Measurements from ENCODE around the gene CTTNBP2. TPM values are rescaled to one million over a fixed set of nuclear protein-coding genes. Genes with fewer than 3 reads are reported as not detected.

CTTNBP2 gene
- total RNA-seq, 1 experiment from 2014 or later, result 0.16 TPM

DNA sequence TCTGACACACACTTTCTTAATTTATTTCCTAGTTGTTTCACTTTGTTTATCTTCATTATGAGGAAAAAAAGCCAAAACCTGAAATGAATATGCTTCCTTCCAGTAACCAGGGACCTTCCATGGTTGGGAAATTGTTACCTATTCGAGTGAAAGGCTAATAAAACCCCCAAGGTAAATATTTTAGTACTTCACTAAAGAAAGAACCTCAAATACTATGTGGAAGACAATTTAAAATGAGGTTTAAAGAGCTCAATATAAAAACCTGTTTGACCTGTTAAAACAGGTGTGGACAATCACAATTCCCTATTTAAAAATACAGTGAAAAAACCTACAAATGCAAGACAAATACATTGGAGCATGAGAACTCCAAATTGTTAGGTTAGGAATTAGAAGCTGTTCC lies 200.8 kb downstream of the CTTNBP2 start:
- Histone ChIP-seq H3K27me3 (no peaks in the 10 kb centered on the region), H3K9me3 (no peaks in the 10 kb centered on the region), H3K36me3 (no peaks in the 10 kb centered on the region), H3K4me3 (no peak overlapping the region)
- DNase-seq, result no peak

DNA sequence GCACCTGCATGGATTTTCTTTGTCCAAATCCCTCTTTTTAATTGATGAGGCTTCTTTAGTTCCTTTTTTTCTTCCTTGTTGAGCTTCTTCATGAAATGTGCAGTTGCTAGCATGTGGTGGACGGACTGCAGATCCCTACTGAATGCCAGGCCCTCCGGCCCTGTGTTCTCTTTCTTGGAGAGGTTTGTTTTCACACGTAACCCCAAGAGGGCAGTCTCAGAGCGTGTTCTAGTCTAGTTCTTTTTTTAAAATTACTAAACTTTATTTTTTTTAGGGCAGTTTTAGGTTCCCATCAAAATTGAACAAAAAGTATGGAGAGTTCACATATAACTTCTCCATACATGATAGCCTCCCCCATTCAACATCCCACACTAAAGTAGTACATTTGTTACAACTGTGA lies 203.4 kb downstream of the CTTNBP2 start:
- no peaks in the 10 kb centered on the region for H3K9me3 ChIP-seq
- no peak overlapping the region for H3K4me3 ChIP-seq
- DNase-seq, result no peak
- no peaks in the 10 kb centered on the region for H3K36me3 ChIP-seq
- H3K27me3 ChIP-seq, result no peaks in the 10 kb centered on the region

DNA sequence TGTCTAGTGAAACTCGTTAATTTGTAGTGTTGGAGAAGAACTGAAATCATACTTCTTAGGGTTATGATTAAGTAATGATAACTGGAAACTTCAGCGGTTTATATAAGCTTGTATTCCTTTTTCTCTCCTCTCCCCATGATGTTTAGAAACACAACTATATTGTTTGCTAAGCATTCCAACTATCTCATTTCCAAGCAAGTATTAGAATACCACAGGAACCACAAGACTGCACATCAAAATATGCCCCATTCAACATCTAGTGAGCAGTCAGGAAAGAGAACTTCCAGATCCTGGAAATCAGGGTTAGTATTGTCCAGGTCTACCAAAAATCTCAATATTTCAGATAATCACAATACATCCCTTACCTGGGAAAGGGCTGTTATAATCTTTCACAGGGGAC lies 205.8 kb downstream of the CTTNBP2 start:
- H3K4me3 ChIP-seq, result no peak overlapping the region
- H3K36me3 ChIP-seq, result no peaks in the 10 kb centered on the region
- H3K9me3 ChIP-seq, result no peaks in the 10 kb centered on the region
- no peak for DNase-seq
- H3K27me3 ChIP-seq, result no peaks in the 10 kb centered on the region

DNA sequence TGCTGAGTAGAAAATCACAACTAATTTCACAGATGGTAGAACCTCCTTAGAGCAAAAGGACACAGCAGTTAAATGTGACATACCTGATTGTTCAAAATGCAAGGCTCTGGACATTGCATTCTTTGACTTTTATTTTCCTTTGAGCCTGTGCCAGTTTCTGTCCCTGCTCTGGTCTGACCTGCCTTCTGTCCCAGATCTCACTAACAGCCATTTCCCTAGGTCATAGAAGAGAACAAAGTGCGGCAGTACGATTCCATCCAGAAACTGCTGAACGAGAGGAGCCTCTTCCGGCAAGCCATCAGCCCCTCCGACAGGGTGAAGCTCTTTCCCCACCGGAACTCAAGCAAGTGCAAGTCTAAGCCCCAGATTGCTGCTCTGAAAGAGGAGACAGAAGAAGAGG lies 206.6 kb downstream of the CTTNBP2 start:
- H3K4me3 ChIP-seq, result no peak overlapping the region
- H3K9me3 ChIP-seq, result no peaks in the 10 kb centered on the region
- no peak for DNase-seq
- H3K27me3 ChIP-seq, result no peaks in the 10 kb centered on the region
- no peaks in the 10 kb centered on the region for H3K36me3 ChIP-seq

DNA sequence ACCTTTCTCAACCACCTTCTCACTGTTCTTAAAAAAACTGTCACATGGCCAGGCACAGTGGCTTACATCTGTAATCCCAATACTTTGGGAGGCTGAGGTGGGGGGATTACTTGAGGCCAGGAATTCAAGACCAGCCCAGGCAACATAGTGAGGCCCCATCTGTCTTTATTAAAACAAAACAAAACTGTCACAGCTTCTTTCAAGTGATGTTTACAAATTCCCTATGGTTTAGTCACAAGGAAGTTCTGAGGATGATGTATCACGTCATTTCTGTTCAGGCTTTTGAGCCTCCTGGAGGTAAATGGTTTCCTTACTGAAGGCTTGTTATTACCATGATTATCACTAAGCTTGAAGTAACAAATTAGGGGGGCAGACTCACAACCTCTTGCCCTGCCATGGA lies 207.2 kb downstream of the CTTNBP2 start:
- Histone ChIP-seq H3K36me3 (no peaks in the 10 kb centered on the region), H3K27me3 (no peaks in the 10 kb centered on the region), H3K4me3 (no peak overlapping the region), H3K9me3 (no peaks in the 10 kb centered on the region)
- no peak for DNase-seq

DNA sequence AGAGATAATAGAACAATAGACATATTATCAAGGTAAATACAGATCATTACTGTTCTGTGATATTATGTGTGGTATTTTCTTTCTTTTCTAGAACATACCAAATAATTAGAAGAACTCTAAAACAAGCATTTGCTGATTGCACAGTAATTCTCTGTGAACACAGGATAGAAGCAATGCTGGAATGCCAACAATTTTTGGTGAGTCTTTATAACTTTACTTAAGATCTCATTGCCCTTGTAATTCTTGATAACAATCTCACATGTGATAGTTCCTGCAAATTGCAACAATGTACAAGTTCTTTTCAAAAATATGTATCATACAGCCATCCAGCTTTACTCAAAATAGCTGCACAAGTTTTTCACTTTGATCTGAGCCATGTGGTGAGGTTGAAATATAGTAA lies 207.9 kb downstream of the CTTNBP2 start:
- Histone ChIP-seq H3K9me3 (no peaks in the 10 kb centered on the region), H3K36me3 (no peaks in the 10 kb centered on the region), H3K27me3 (no peaks in the 10 kb centered on the region), H3K4me3 (no peak overlapping the region)
- DNase-seq, result no peak

DNA sequence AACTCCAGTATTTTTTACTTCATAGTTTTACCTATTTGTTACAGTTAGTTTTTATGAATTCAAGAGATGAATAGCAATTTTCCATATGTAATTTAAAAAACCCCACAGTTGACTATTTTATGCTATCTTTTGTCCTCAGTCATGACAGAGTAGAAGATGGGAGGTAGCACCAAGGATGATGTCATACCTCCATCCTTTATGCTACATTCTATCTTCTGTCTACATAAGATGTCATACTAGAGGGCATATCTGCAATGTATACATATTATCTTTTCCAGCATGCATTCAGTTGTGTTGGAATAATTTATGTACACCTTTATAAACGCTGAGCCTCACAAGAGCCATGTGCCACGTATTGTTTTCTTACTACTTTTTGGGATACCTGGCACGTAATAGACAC lies 209.2 kb downstream of the CTTNBP2 start:
- DNase-seq, result no peak
- no peak overlapping the region for H3K4me3 ChIP-seq
- H3K9me3 ChIP-seq, result no peaks in the 10 kb centered on the region
- no peaks in the 10 kb centered on the region for H3K27me3 ChIP-seq
- H3K36me3 ChIP-seq, result no peaks in the 10 kb centered on the region

DNA sequence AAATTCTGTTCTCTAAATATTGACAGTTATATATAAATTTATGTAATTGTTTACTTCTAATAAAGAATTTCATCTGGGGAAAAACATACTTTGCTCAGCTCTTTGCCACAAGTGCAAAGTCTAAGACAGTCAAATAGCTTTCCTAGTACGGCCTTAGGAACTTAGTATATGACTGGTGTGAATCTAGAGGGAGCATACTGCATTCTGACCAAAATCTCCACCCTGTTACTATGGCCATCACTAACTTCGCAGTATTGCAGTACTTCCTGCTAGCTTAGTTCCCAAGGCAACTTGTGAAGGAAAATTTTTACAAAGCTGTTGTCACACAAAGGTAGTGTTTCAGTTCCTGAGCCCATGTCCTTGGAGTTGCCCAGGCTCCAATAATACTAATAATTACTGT lies 211.9 kb downstream of the CTTNBP2 start:
- no peak overlapping the region for H3K4me3 ChIP-seq
- no peaks in the 10 kb centered on the region for H3K9me3 ChIP-seq
- DNase-seq, result no peak
- no peaks in the 10 kb centered on the region for H3K36me3 ChIP-seq
- H3K27me3 ChIP-seq, result no peaks in the 10 kb centered on the region

All from MG63 (cell line).